ENCODE data around the gene HAO1.

- TF ChIP-seq CTCF (IDR thresholded peaks at IDR 0.05): no peak
- TF ChIP-seq POLR2A (IDR thresholded peaks at IDR 0.05): no peak
These were observed 37.5 kb upstream of the HAO1 start for GRCh38 chr20:7977709-7978108.

Data from adrenal gland (tissue), 5 donors.